ENCODE data around the gene DBN1. TPM values are rescaled to one million over a fixed set of nuclear protein-coding genes. Genes with fewer than 3 reads are reported as not detected.

DBN1 gene
- total RNA-seq, 1 donor from 2014 or later: 371 TPM

DNA sequence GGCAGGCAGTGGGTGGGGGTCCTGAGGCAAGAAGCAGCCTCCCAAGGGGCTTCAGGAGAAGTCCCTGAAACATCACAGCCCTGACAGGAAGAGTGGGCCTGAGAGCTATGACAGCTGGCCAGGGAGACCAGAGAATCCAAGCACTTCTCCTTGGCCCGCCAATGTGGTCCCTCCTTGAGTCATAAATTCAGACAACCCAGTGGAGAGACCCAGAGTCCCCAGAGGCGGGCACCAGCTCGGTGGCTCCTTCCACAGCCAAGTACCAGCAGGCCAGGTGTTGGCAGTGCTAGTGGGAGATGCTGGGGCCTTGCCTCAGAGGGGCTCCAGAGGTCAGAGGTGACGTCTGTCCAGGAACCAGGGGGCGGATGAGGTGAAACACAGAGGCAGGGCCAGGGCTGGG is 37.7 kb upstream of the DBN1 start:
- peaks cover 36% of the 10 kb centered on the region for H3K36me3 Mint-ChIP-seq (ENCODE audit: low read depth, unreplicated experiment)

GRCh38 chr5:177510567-177511053 is 37.2 kb upstream of the DBN1 start:
- peaks cover 20% of the 10 kb centered on the region for H3K36me3 ChIP-seq (ENCODE audit: insufficient read depth, low read length)
- Mint-ChIP-seq H3K4me1 (ENCODE audit: low read depth, unreplicated experiment) (peaks cover 14% of the 10 kb centered on the region), H3K27me3 (ENCODE audit: low read depth, unreplicated experiment) (no peaks in the 10 kb centered on the region), H3K27ac (ENCODE audit: unreplicated experiment) (no peak overlapping the region), H3K4me3 (ENCODE audit: unreplicated experiment) (no peak overlapping the region), H3K36me3 (ENCODE audit: low read depth, unreplicated experiment) (peaks cover 35% of the 10 kb centered on the region), H3K9me3 (ENCODE audit: unreplicated experiment) (no peaks in the 10 kb centered on the region)
- H3K9me3 ChIP-seq (ENCODE audit: insufficient read depth, low read depth, low read length): no peaks in the 10 kb centered on the region
- DNase-seq (ENCODE audit: low read depth): no peak
- H3K9ac ChIP-seq (ENCODE audit: low read length): no peak overlapping the region
- H2AFZ ChIP-seq (ENCODE audit: low read depth, low read length): no peak overlapping the region
- TF ChIP-seq EZH2 (IDR thresholded peaks at IDR 0.05; ENCODE audit: insufficient read depth, low read length): no peak
- no peak for TF ChIP-seq CTCF (IDR thresholded peaks at IDR 0.05; ENCODE audit: insufficient read depth, low read depth, low read length)
- peaks cover 4% of the 10 kb centered on the region for H3K4me1 ChIP-seq (ENCODE audit: insufficient read depth, low read length)
- H3K27ac ChIP-seq (ENCODE audit: low read depth, low read length): no peak overlapping the region
- FAIRE-seq: no peak
- H3K79me2 ChIP-seq (ENCODE audit: insufficient read depth, low read length): peaks cover 17% of the 10 kb centered on the region
- H3K4me3 ChIP-seq (ENCODE audit: insufficient read depth, low read depth, low read length): no peak overlapping the region
- peaks cover 42% of the 10 kb centered on the region for H4K20me1 ChIP-seq (ENCODE audit: insufficient read depth, low read length)
- H3K27me3 ChIP-seq (ENCODE audit: insufficient read depth, low read length): no peaks in the 10 kb centered on the region
- H3K4me2 ChIP-seq (ENCODE audit: low read length): no peak overlapping the region

More for the DNA sequence above, 37.7 kb upstream of the DBN1 start:
- H3K4me3 Mint-ChIP-seq (ENCODE audit: unreplicated experiment): no peak overlapping the region
- Histone ChIP-seq H3K27ac (ENCODE audit: low read depth, low read length) (no peak overlapping the region), H4K20me1 (ENCODE audit: insufficient read depth, low read length) (peaks cover 47% of the 10 kb centered on the region), H2AFZ (ENCODE audit: low read depth, low read length) (no peak overlapping the region), H3K4me1 (ENCODE audit: insufficient read depth, low read length) (peaks cover 10% of the 10 kb centered on the region), H3K9ac (ENCODE audit: low read length) (no peak overlapping the region), H3K79me2 (ENCODE audit: insufficient read depth, low read length) (peaks cover 22% of the 10 kb centered on the region), H3K9me3 (ENCODE audit: insufficient read depth, low read depth, low read length) (no peaks in the 10 kb centered on the region), H3K4me2 (ENCODE audit: low read length) (no peak overlapping the region), H3K27me3 (ENCODE audit: insufficient read depth, low read length) (no peaks in the 10 kb centered on the region), H3K36me3 (ENCODE audit: insufficient read depth, low read length) (peaks cover 23% of the 10 kb centered on the region), H3K4me3 (ENCODE audit: insufficient read depth, low read depth, low read length) (no peak overlapping the region)
- H3K4me1 Mint-ChIP-seq (ENCODE audit: low read depth, unreplicated experiment): peaks cover 15% of the 10 kb centered on the region
- no peak overlapping the region for H3K27ac Mint-ChIP-seq (ENCODE audit: unreplicated experiment)
- no peak for FAIRE-seq
- no peak for DNase-seq (ENCODE audit: low read depth)
- no peak for TF ChIP-seq EZH2 (IDR thresholded peaks at IDR 0.05; ENCODE audit: insufficient read depth, low read length)
- TF ChIP-seq CTCF (IDR thresholded peaks at IDR 0.05; ENCODE audit: insufficient read depth, low read depth, low read length): no peak
- H3K27me3 Mint-ChIP-seq (ENCODE audit: low read depth, unreplicated experiment): no peaks in the 10 kb centered on the region
- H3K9me3 Mint-ChIP-seq (ENCODE audit: unreplicated experiment): no peaks in the 10 kb centered on the region

GRCh38 chr5:177509991-177510566 is 36.6 kb upstream of the DBN1 start:
- FAIRE-seq (no peak), DNase-seq (ENCODE audit: low read depth) (no peak)
- Histone ChIP-seq H2AFZ (ENCODE audit: low read depth, low read length) (no peak overlapping the region), H4K20me1 (ENCODE audit: insufficient read depth, low read length) (peaks cover 36% of the 10 kb centered on the region), H3K9ac (ENCODE audit: low read length) (no peak overlapping the region), H3K4me1 (ENCODE audit: insufficient read depth, low read length) (no peaks in the 10 kb centered on the region), H3K27ac (ENCODE audit: low read depth, low read length) (no peak overlapping the region), H3K9me3 (ENCODE audit: insufficient read depth, low read depth, low read length) (no peaks in the 10 kb centered on the region), H3K36me3 (ENCODE audit: insufficient read depth, low read length) (peaks cover 15% of the 10 kb centered on the region), H3K4me2 (ENCODE audit: low read length) (no peak overlapping the region), H3K79me2 (ENCODE audit: insufficient read depth, low read length) (peaks cover 11% of the 10 kb centered on the region), H3K4me3 (ENCODE audit: insufficient read depth, low read depth, low read length) (no peak overlapping the region), H3K27me3 (ENCODE audit: insufficient read depth, low read length) (no peaks in the 10 kb centered on the region)
- H3K9me3 Mint-ChIP-seq (ENCODE audit: unreplicated experiment): no peaks in the 10 kb centered on the region
- TF ChIP-seq EZH2 (IDR thresholded peaks at IDR 0.05; ENCODE audit: insufficient read depth, low read length) (no peak), CTCF (IDR thresholded peaks at IDR 0.05; ENCODE audit: insufficient read depth, low read depth, low read length) (no peak)
- H3K27me3 Mint-ChIP-seq (ENCODE audit: low read depth, unreplicated experiment): no peaks in the 10 kb centered on the region
- H3K4me3 Mint-ChIP-seq (ENCODE audit: unreplicated experiment): no peak overlapping the region
- H3K36me3 Mint-ChIP-seq (ENCODE audit: low read depth, unreplicated experiment): peaks cover 31% of the 10 kb centered on the region
- H3K4me1 Mint-ChIP-seq (ENCODE audit: low read depth, unreplicated experiment): peaks cover 9% of the 10 kb centered on the region
- no peak overlapping the region for H3K27ac Mint-ChIP-seq (ENCODE audit: unreplicated experiment)

Data from astrocyte (in vitro differentiated cells and primary cell).